Dermis blood vessel endothelial cell (primary cell): ENCODE results near the gene MYBPC3. TPM values are rescaled to one million over a fixed set of nuclear protein-coding genes. Genes with fewer than 3 reads are reported as not detected.

Experiments
- DNase-seq: peaks from one replicate; pipeline ENCODE4 v3.0.0; 2010
- total RNA-seq: library from RNA; depleted of rRNA; stranded (reverse); fragments of >200 nt; gene quantifications from 2 replicates; pipeline ENCODE4 v1.2.3, GENCODE V29; 2014

The MYBPC3 gene
- total RNA-seq, 1 donor from 2014 or later, result not detected

DNA sequence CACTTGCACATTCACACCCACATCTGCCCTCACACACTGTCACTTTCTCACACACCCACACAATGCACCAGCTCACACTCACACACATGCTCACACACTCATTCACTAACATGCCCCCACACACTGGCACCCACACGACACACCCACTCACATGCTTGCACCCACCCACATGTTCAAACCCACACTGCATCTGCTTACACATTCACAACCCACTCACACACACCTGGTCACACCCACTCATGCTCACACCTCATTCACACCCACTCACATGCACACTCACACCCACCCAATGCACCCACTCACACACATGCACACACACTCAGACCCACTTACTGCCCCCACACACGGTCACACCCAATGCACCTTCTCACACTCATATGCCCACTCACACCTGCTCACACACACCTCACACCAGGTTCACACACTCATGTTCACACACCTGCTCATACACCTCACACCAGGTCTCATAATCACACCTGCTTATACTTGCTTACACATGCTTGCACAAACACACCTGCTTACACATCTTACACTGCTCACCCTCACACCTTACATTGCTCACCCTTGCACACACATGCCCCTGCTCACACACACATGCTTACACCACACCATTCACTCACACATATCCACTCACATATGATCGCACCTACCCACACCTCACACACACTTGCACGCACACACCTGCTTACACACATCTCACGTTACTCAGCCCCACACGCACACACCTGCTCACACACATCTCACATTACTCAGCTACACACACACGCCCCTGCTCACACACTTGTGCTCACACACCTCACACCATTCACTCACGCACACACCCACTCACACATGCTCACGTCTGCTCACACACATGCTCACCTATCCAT, 3.9 kb upstream of the MYBPC3 start:
- DNase-seq, result no peak

DNA sequence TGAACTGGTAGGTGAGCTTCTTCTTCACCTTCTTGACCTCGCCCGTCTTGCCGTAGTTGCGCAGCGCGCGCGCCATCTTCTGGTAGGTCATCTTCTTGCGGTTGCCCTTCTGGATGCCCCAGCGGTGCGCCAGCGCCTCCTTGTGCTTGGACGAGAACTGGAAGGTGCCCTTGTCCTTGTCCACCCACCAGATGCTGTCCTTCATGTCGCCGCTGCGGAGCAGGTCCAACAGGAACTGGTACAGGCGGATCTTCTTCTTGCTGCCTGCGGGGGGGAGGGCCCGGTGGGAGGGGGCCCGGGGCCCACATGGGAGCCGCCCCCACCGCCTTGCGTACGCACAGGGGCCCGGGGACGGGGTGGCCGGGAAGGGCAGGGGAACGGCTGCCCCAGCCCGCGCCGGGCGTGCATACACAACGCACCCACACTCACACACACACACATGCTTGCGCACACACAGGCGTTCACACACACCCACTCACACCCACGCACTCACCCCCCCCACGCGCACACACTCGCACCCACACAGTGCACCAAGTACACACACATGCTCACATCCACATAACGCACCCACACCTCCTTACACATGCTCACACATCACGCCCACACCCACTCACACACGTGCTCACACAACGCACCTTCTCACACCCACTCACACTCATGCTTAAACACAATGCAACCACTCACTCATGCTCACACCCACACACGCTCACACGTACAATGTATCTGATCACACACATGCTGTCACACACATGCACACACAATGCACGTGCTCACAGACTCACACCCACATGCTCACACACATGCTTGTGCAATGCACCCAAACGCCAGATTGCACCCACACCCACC, 3.0 kb upstream of the MYBPC3 start:
- peak; percentile 97 for DNase-seq

- peak; percentile 26 for DNase-seq
Measured at GRCh38 chr11:47354913-47355282, 2.4 kb upstream of the MYBPC3 start.

- DNase-seq, result no peak
Measured at GRCh38 chr11:47353978-47354774, 1.7 kb upstream of the MYBPC3 start.

GRCh38 chr11:47351156-47352126, 1.1 kb downstream of the MYBPC3 start:
- DNase-seq, result no peak

- DNase-seq, result no peak
Measured at GRCh38 chr11:47350315-47350714, 2.2 kb downstream of the MYBPC3 start.

- no peak for DNase-seq
Measured at GRCh38 chr11:47349521-47350095, 2.9 kb downstream of the MYBPC3 start.

- peak; percentile 47 for DNase-seq
Measured at GRCh38 chr11:47348859-47349258, 3.6 kb downstream of the MYBPC3 start.

GRCh38 chr11:47348131-47348802, 4.2 kb downstream of the MYBPC3 start:
- DNase-seq, result no peak

- no peak for DNase-seq
Measured at GRCh38 chr11:47347137-47347536, 5.4 kb downstream of the MYBPC3 start.

DNA sequence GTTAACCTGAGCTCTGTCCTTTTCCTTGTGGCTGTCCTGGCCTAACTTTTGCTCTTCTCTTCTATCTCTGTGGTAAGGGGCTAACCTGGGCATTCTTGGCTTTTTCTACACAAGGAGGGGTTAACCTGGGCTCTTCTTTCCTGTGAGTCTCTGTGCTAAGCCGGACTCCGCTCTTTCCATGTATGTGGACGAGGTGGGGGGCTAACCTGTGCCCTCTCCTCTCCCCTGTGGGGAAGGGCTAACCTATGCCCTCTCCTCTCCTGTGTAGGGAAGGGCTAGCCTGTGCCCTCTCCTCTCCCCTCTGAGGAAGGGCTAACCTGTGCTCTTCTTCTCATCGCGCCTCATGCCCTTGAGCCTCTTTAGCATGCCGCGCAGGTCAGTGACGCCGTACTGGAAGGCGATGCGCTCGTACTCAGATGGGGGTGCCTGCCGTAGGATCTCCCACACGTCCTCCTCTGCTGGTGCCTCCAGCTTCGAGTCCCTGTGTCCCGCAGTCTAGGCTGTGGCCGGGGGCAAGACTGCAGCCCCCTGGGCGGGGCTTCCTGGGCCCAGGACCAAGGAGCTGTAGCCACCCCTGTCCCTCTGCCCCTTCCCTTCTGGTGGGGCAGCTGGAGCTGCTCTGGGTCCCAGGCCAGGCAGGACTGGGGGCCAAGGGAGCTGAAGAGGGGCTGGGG, 6.5 kb downstream of the MYBPC3 start:
- DNase-seq, result no peak

- DNase-seq, result no peak
Measured at GRCh38 chr11:47342854-47343253, 9.6 kb downstream of the MYBPC3 start.

DNA sequence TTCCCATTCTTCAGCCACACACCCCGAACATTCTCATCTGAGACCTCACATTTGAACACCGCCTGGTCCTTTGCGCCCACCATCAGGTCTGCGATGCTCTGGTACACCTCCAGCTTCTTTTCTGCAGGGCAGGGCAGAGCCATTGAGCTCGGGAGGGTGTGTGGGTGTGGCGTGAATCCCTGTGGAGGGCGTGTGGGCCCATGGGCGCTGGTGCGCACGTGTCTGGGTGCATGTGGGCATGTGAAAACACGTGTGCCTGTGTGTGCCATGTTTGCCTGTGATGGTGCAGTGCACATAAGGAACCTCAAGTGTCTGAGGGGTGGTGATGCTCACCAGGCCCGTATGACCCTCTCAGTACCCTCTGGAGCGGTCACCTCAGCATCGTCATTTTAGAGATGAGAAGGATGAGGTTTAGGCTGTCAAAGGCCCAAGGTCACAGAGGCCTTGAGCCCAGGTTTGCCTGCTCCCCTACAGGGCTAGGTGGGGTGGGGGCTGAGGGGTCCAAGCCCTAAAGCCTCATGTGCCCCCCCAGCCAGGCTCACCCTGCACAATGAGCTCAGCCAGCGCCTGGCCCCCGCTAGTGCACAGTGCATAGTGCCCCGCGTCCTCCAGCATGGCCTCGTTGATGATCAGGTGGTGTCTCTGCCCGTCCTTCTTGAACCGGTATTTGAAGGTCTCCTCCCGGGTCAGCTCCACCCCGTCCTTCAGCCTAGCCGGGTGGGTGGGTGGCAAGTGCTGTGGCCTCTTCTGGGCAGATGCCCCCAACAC, 10.3 kb downstream of the MYBPC3 start:
- no peak for DNase-seq

DNA sequence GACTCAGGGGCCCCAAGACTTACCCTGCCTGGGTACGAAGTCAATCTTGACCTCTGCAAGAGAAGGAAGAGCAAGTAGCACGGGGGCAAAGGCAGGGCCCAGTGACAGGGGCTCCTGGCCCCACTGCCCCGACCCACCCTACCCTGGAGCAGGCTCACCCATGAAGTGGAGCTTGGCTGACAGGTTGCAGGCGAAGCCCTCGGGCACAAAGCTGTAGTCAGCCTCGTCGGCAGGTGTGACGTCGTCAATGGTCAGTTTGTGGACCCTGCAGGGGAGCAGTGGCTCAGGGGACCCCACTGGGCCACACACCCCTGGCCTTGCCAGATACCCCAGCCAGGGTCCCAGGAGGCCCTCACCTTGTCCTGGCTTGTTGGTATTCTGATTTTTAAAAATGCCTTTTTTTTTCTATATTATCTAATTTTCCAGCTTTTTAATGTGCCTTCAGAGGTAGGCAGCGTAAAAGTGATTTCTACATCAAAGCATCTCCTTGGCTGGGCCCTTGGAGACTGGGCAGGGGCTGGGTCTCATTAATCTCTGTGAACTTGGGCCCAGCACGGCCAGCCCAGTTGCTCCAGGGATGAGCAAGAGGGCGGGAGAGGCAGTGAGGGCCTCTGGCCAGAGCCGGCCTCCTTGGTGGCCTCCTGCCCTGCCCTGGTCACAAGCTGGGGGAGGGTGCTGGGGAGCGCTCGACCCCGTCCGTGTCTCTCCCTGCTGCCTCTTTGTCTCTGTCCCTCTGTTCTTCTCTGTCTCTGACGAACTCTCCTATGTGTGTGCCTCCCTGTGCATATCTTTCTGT, 11.3 kb downstream of the MYBPC3 start:
- no peak for DNase-seq

GRCh38 chr11:47340010-47340409, 12.5 kb downstream of the MYBPC3 start:
- DNase-seq, result no peak

DNA sequence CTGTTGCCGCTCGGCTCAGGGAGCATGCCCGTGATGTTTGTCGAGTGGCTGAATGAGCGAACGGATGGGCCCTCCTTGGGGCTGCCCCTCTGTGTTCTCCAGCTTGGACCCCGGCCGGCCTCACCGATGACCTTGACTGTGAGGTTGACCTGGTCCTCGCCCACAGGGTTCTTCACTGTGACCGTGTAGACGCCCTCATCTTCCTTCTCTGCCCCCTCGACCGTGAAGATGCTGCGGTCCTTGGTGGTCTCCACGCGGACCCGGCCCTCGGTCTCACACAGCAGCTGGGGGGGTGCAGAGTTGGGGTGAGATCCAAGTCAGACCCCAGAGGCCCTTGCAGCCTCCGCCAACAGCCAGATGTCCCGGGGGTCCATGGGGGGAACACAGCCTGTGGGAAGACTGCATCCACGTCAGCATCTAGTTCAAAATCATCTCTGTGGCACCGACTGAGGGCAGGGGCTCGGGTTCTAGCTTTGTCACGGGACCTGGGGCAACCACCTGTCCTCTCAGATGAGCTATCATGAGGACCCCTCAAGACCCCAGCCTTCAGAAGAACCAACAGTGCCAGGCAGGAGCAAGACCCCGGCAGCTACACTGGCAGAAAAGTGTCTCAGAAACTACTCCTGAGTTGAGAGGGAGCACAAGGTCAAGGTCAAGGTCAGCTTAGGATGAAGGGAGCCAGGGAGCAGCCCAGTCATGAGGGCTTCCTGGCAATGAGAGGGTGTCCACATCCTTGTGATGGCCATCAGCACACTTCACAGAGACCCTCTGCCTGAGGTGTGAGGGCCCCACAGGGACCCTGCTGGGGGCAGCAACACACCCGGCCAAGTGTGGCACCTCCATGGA, 13.9 kb downstream of the MYBPC3 start:
- no peak for DNase-seq

- no peak for DNase-seq
Measured at GRCh38 chr11:47337229-47337924, 15.1 kb downstream of the MYBPC3 start.
